Transverse colon (tissue), 3 donors: ENCODE data around the gene IGF2BP2.

Experiments used
- EP300 ChIP-seq: sonication (generic); formaldehyde crosslinking; IDR thresholded peaks from one replicate; pipeline ENCODE4 v1.6.1; 2017; ENCODE audit warnings: antibody characterized with exemption, low read depth
- POLR2A ChIP-seq: fragments of 450-650 bp; IDR thresholded peaks from one replicate; pipeline ENCODE4 v1.6.1; 2016; ENCODE audit warnings: antibody characterized with exemption, mild to moderate bottlenecking, moderate library complexity
- TF ChIP-seq, protein P1 (sequence below), 5 experiments: fragments of 200-600 bp in 3 of 5; fragments of 450-650 bp in 2 of 5; sonication (generic) in 3 of 5; IDR thresholded peaks; 1 replicate in 2 of 5; 2 replicates in 3 of 5; pipeline ENCODE4 v1.5.1; 2016 to 2017; ENCODE audit warnings: antibody characterized with exemption in 5 of 5, inconsistent platforms in 3 of 5, mild to moderate bottlenecking in 2 of 5, moderate library complexity in 1 of 5

- TF ChIP-seq, protein P1, sequence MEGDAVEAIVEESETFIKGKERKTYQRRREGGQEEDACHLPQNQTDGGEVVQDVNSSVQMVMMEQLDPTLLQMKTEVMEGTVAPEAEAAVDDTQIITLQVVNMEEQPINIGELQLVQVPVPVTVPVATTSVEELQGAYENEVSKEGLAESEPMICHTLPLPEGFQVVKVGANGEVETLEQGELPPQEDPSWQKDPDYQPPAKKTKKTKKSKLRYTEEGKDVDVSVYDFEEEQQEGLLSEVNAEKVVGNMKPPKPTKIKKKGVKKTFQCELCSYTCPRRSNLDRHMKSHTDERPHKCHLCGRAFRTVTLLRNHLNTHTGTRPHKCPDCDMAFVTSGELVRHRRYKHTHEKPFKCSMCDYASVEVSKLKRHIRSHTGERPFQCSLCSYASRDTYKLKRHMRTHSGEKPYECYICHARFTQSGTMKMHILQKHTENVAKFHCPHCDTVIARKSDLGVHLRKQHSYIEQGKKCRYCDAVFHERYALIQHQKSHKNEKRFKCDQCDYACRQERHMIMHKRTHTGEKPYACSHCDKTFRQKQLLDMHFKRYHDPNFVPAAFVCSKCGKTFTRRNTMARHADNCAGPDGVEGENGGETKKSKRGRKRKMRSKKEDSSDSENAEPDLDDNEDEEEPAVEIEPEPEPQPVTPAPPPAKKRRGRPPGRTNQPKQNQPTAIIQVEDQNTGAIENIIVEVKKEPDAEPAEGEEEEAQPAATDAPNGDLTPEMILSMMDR (IDR thresholded peaks at IDR 0.05), result no peak
- TF ChIP-seq POLR2A, result no peak
- TF ChIP-seq EP300, result no peak
Measured at GRCh38 chr3:185713015-185713414, 111.8 kb downstream of the IGF2BP2 start.
